ENCODE results near the gene RAET1G.

Gene RAET1G

GRCh38 chr6:149918151-149918905 is 4.6 kb downstream of the RAET1G start:
- Histone ChIP-seq H3K4me1 (ENCODE audit: insufficient read depth, poor library complexity, severe bottlenecking) (peaks cover 2% of the 10 kb centered on the region), H3K9me3 (ENCODE audit: severe bottlenecking) (no peaks in the 10 kb centered on the region), H3K4me3 (ENCODE audit: severe bottlenecking) (no peak overlapping the region), H3K36me3 (ENCODE audit: low read depth) (no peaks in the 10 kb centered on the region), H3K27ac (ENCODE audit: poor library complexity, severe bottlenecking) (no peak overlapping the region), H3K27me3 (ENCODE audit: insufficient read depth, poor library complexity, severe bottlenecking) (no peaks in the 10 kb centered on the region)
- no peak for TF ChIP-seq CTCF (IDR thresholded peaks at IDR 0.05; ENCODE audit: poor library complexity, severe bottlenecking)
- ATAC-seq (ENCODE audit: low read depth) (no peak), DNase-seq (ENCODE audit: low spot score) (no peak)

DNA sequence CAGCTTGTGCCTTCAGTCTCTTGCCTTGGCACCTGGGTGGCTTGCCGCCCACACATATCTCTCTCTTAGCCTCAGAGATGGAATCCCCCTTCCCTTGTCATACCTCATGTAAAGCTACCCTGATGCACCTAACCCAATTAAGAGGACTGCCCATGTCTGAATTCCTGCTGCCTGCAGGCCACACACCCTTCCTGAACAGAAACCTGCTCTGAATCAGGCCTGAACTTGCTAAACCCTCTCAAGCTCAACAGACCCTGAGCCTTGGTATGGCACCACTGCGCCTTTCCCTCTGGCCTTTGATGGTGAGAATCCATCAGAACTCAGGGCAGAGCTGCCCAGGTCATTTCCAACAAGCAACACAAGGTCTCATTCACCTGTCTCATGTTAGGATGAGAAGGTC is 5.2 kb downstream of the RAET1G start:
- H3K27me3 ChIP-seq (ENCODE audit: insufficient read depth, poor library complexity, severe bottlenecking), result no peaks in the 10 kb centered on the region

DNA sequence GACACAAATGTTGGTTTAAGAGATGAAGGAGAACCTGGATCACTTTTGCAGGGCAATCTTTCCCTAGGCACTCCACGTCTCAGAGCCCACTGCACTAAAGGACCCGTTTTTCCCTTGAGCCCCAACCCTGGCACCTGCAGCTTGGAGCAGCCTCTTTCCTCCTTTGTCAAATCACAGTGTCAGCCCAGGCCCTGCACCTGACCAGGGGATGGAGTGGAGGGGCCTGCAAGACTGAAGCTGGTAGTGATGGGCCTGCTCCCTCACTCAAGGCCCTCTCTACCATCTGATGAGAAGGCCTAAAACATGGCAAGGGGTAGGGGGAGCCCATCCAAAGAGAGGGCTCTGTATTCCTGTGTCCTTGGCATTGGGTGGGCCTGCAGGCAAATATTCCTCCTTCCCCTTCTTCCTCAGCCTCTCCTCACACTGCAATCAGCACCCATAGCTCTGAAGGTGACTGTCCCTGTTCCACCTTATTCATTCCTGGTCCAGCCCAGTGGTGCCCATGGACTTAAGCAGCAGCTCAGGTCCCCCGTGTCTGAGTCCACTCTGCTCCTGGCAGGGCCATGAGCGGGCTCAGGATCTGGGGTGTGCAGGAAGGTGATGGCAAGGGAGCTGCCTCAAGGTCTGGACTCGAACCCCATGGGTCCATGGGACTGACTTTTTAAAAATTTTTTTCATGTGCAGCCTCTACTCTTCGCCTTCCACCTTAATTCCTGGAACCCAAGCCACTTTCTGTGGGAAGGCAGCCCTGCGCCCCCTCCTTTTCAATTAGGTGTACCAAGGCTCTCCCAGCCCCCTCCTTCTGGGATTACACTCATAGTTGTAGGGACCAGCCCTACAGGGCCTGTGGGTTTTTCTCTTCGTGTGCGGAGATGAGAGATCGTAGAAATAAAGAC is 6.7 kb downstream of the RAET1G start:
- DNase-seq (ENCODE audit: low spot score) (no peak), ATAC-seq (ENCODE audit: low read depth) (no peak)
- no peaks in the 10 kb centered on the region for H3K36me3 ChIP-seq (ENCODE audit: low read depth)
- no peak overlapping the region for H3K27ac ChIP-seq (ENCODE audit: poor library complexity, severe bottlenecking)
- H3K9me3 ChIP-seq (ENCODE audit: severe bottlenecking), result no peaks in the 10 kb centered on the region
- H3K4me1 ChIP-seq (ENCODE audit: insufficient read depth, poor library complexity, severe bottlenecking), result no peaks in the 10 kb centered on the region
- TF ChIP-seq CTCF (IDR thresholded peaks at IDR 0.05; ENCODE audit: poor library complexity, severe bottlenecking), result no peak
- H3K4me3 ChIP-seq (ENCODE audit: severe bottlenecking), result no peak overlapping the region
- no peaks in the 10 kb centered on the region for H3K27me3 ChIP-seq (ENCODE audit: insufficient read depth, poor library complexity, severe bottlenecking)

More for the DNA sequence above, 5.2 kb downstream of the RAET1G start:
- Histone ChIP-seq H3K4me1 (ENCODE audit: insufficient read depth, poor library complexity, severe bottlenecking) (no peaks in the 10 kb centered on the region), H3K9me3 (ENCODE audit: severe bottlenecking) (no peaks in the 10 kb centered on the region), H3K4me3 (ENCODE audit: severe bottlenecking) (no peak overlapping the region), H3K27ac (ENCODE audit: poor library complexity, severe bottlenecking) (no peak overlapping the region), H3K36me3 (ENCODE audit: low read depth) (no peaks in the 10 kb centered on the region)
- DNase-seq (ENCODE audit: low spot score), result no peak
- TF ChIP-seq CTCF (IDR thresholded peaks at IDR 0.05; ENCODE audit: poor library complexity, severe bottlenecking), result no peak
- 0 out of 3 replicates have a peak, but pooled peaks have one; percentile 13 for ATAC-seq (ENCODE audit: low read depth)

- Histone ChIP-seq H3K9me3 (ENCODE audit: severe bottlenecking) (peaks cover 3% of the 10 kb centered on the region), H3K27me3 (ENCODE audit: insufficient read depth, poor library complexity, severe bottlenecking) (no peaks in the 10 kb centered on the region), H3K4me1 (ENCODE audit: insufficient read depth, poor library complexity, severe bottlenecking) (no peaks in the 10 kb centered on the region), H3K36me3 (ENCODE audit: low read depth) (no peaks in the 10 kb centered on the region), H3K4me3 (ENCODE audit: severe bottlenecking) (no peak overlapping the region), H3K27ac (ENCODE audit: poor library complexity, severe bottlenecking) (no peak overlapping the region)
- no peak for TF ChIP-seq CTCF (IDR thresholded peaks at IDR 0.05; ENCODE audit: poor library complexity, severe bottlenecking)
- no peak for DNase-seq (ENCODE audit: low spot score)
- no peak for ATAC-seq (ENCODE audit: low read depth)
These were observed 9.2 kb downstream of the RAET1G start for GRCh38 chr6:149913540-149914240.
